T-helper 17 cell (primary cell): ENCODE results near the gene NEK6. TPM values are rescaled to one million over a fixed set of nuclear protein-coding genes. Genes with fewer than 3 reads are reported as not detected.
A peak's percentile ranks its signal among the peaks of the same experiment; 100 is the strongest.
"Not testable (repeated sequence)": the region's sequence is repeated elsewhere in the genome, so short reads cannot be mapped to it uniquely, and the experiment has no call there.

Experiments used
- ATAC-seq: fragments of 150-1000 bp; cut with Tn5 transposase; 2 replicates; pipeline ENCODE4 v1.10.0; 2021; ENCODE audit warnings: mild to moderate bottlenecking, moderate library complexity
- DNase-seq, 3 donors: peaks; one replicate each; pipeline versions ENCODE4 v3.0.0 to v3.0.0-alpha.2; 2020 to 2021
- H3K9me3 ChIP-seq: one replicate; pipeline ENCODE4 v1.7.0; 2013; ENCODE audit warnings: low read length, mild to moderate bottlenecking; ENCODE audit not compliant: control insufficient read depth, poor library complexity, severe bottlenecking
- H3K27ac Mint-ChIP-seq: one replicate; pipeline ENCODE4 v1.8.0; 2022; ENCODE audit warnings: mild to moderate bottlenecking, moderate library complexity, mixed read lengths
- H3K27me3 Mint-ChIP-seq: one replicate; pipeline ENCODE4 v1.8.0; 2022; ENCODE audit warnings: mixed read lengths
- H3K36me3 Mint-ChIP-seq: one replicate; pipeline ENCODE4 v1.8.0; 2022; ENCODE audit warnings: low read depth, mixed read lengths
- H3K4me1 Mint-ChIP-seq: one replicate; pipeline ENCODE4 v1.8.0; 2022; ENCODE audit warnings: mild to moderate bottlenecking, mixed read lengths
- H3K4me3 Mint-ChIP-seq: one replicate; pipeline ENCODE4 v1.8.0; 2022; ENCODE audit warnings: mild to moderate bottlenecking, moderate library complexity, mixed read lengths
- total RNA-seq, 4 donors: library from RNA in 2 of 4; stranded (reverse) in 2 of 4; gene quantifications; one replicate each; pipeline ENCODE4 v1.2.3 and lab custom pipeline; 2022 to 2026

NEK6 gene
- total RNA-seq, 2 donors from 2014 or later = 7.8 to 12.7 TPM

DNA sequence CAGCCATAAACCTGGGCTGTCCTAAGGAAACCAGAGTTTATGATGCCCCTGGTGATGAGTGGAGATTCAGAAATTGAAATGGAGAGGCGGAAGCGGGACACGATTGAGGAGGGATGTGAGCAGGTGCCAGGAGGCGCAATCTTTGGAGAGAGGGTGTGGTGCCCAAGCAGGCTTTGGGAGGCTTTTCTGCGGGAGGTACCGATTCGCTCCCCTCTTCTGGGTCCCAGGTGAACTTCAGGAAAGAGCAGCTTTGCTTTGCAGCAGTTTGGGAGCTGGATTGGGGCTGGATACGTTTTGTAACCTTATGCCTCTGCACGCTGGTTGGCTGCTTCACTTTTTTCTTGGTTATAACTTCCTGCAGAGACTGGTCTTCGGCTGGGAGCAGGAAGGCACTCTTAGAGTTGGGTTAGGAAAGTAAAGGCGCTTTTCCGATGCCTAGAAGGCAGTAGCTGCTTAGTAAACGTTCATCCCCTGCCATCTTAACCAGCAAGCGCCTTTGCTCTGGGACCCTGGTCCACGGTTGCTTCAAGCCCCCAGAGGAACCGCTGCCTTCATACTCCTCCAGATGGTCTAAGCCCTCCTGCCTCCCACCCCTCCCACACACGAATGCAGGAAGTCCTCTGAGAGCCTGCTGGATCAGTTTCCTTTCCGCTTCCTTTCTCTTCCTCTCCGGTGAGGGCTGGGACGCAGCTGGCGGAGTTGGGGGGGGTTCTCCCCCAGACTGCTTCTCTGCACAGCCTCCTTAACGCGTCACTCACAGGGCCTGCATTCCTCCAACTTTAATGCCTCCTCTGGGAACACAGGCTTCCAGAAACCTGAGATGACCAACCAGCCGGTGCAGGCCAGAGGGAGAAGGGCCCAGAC, 15.2 kb upstream of the NEK6 start:
- peak overlapping the region; percentile 19 for H3K4me3 Mint-ChIP-seq
- no peaks in the 10 kb centered on the region for H3K36me3 Mint-ChIP-seq
- no peak for DNase-seq
- no peak for ATAC-seq
- H3K27me3 Mint-ChIP-seq = no peaks in the 10 kb centered on the region
- peaks cover 21% of the 10 kb centered on the region for H3K4me1 Mint-ChIP-seq
- H3K9me3 ChIP-seq = no peaks in the 10 kb centered on the region
- H3K27ac Mint-ChIP-seq = peak overlapping the region; percentile 45

DNA sequence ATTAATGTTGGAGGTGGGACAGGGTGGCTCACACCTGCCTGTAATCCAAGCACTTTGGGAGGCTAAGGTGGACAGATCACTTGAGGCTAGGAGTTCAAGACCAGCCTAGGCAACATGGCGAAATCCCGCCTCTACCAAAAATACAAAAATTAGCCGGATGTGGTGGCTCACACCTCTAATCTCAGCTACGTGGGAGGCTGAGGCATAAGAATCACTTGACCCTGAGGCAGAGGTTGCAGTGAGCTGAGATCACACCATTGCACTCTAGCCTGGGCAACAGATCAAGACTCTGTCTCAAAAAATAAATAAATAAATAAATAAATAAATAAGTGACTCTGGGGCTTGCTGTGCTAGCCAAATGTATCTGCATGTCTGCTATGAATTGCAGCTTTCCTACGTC, 10.4 kb upstream of the NEK6 start:
- not testable (repeated sequence) for H3K27ac Mint-ChIP-seq, H3K4me1 Mint-ChIP-seq

GRCh38 chr9:124248066-124248465, 9.7 kb upstream of the NEK6 start:
- H3K4me1 Mint-ChIP-seq = peaks cover 6% of the 10 kb centered on the region
- DNase-seq = no peak
- no peak overlapping the region for H3K4me3 Mint-ChIP-seq
- H3K9me3 ChIP-seq = no peaks in the 10 kb centered on the region
- H3K27ac Mint-ChIP-seq = no peak overlapping the region
- H3K27me3 Mint-ChIP-seq = no peaks in the 10 kb centered on the region
- no peak for ATAC-seq
- no peaks in the 10 kb centered on the region for H3K36me3 Mint-ChIP-seq

More for the DNA sequence above, 10.4 kb upstream of the NEK6 start:
- H3K4me3 Mint-ChIP-seq, H3K9me3 ChIP-seq, H3K27me3 Mint-ChIP-seq, ATAC-seq, DNase-seq, H3K36me3 Mint-ChIP-seq: not testable (repeated sequence)

GRCh38 chr9:124248960-124249359, 8.8 kb upstream of the NEK6 start:
- ATAC-seq (no peak), DNase-seq (no peak)
- no peaks in the 10 kb centered on the region for H3K9me3 ChIP-seq
- peaks cover 6% of the 10 kb centered on the region for H3K4me1 Mint-ChIP-seq
- H3K27ac Mint-ChIP-seq = no peak overlapping the region
- H3K36me3 Mint-ChIP-seq = no peaks in the 10 kb centered on the region
- no peak overlapping the region for H3K4me3 Mint-ChIP-seq
- no peaks in the 10 kb centered on the region for H3K27me3 Mint-ChIP-seq

GRCh38 chr9:124251204-124251603, 6.5 kb upstream of the NEK6 start:
- DNase-seq (no peak), ATAC-seq (no peak)
- no peaks in the 10 kb centered on the region for H3K9me3 ChIP-seq
- Mint-ChIP-seq H3K36me3 (no peaks in the 10 kb centered on the region), H3K4me3 (no peak overlapping the region), H3K27ac (no peak overlapping the region), H3K27me3 (no peaks in the 10 kb centered on the region), H3K4me1 (peaks cover 15% of the 10 kb centered on the region)

- no peaks in the 10 kb centered on the region for H3K9me3 ChIP-seq
- DNase-seq = no peak
- H3K27me3 Mint-ChIP-seq = no peaks in the 10 kb centered on the region
- no peaks in the 10 kb centered on the region for H3K36me3 Mint-ChIP-seq
- peaks cover 18% of the 10 kb centered on the region for H3K4me1 Mint-ChIP-seq
- H3K27ac Mint-ChIP-seq = no peak overlapping the region
- no peak for ATAC-seq
- peak overlapping the region; percentile 13 for H3K4me3 Mint-ChIP-seq
Measured at GRCh38 chr9:124251605-124252378, 6.0 kb upstream of the NEK6 start.

DNA sequence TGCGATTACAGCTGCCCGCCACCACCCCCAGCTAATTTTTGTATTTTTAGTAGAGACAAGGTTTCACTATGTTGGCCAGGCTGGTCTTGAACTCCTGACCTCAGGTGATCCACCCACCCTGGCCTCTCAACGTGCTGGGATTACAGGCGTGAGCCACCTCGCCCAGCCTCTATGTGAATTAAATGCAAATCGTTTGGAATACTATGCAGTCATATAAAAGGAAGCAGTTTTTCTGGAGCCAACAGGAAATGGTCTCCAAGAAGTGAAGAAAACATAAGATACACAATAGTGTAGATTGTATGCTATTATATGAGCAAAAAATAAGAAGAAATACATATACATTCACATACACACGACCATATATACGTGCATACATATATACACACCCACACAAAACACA, 4.9 kb upstream of the NEK6 start:
- H3K27ac Mint-ChIP-seq, H3K36me3 Mint-ChIP-seq: not testable (repeated sequence)
- H3K4me1 Mint-ChIP-seq = peaks cover 23% of the 10 kb centered on the region

GRCh38 chr9:124254261-124254682, 3.5 kb upstream of the NEK6 start:
- DNase-seq (no peak), ATAC-seq (no peak)
- Mint-ChIP-seq H3K27ac (no peak overlapping the region), H3K36me3 (peaks cover 3% of the 10 kb centered on the region), H3K4me1 (peaks cover 29% of the 10 kb centered on the region), H3K4me3 (no peak overlapping the region), H3K27me3 (no peaks in the 10 kb centered on the region)
- no peaks in the 10 kb centered on the region for H3K9me3 ChIP-seq

More for the DNA sequence above, 4.9 kb upstream of the NEK6 start:
- not testable (repeated sequence) for H3K9me3 ChIP-seq, ATAC-seq, DNase-seq, H3K27me3 Mint-ChIP-seq, H3K4me3 Mint-ChIP-seq

DNA sequence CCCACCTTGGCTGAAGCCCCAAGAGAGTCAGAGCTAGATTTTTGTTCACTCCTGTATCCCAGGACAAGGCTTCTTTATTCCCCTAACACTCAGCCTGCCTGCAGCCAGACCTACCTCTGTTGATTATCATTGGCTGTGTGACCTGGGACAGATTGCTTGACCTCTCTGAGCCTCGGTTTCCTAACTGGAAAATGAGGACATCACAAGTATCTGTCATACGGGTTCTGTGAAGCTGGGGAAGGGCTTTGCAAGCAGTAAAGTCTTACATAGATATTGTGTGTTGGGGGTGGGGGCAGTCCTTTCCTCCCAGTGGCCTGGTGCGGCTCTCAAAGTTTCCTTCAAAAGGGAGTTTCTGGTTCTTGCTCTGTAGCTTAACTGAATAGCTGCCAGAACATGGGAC, 2.5 kb upstream of the NEK6 start:
- DNase-seq (no peak), ATAC-seq (no peak)
- H3K4me1 Mint-ChIP-seq = peaks cover 29% of the 10 kb centered on the region
- peaks cover 3% of the 10 kb centered on the region for H3K36me3 Mint-ChIP-seq
- no peaks in the 10 kb centered on the region for H3K9me3 ChIP-seq
- no peak overlapping the region for H3K4me3 Mint-ChIP-seq
- no peaks in the 10 kb centered on the region for H3K27me3 Mint-ChIP-seq
- H3K27ac Mint-ChIP-seq = peak overlapping the region; percentile 16

GRCh38 chr9:124256517-124257069, 1.2 kb upstream of the NEK6 start:
- peaks cover 3% of the 10 kb centered on the region for H3K36me3 Mint-ChIP-seq
- H3K9me3 ChIP-seq = no peaks in the 10 kb centered on the region
- no peak for DNase-seq
- peaks cover 30% of the 10 kb centered on the region for H3K4me1 Mint-ChIP-seq
- H3K27me3 Mint-ChIP-seq = no peaks in the 10 kb centered on the region
- no peak for ATAC-seq
- peak overlapping the region; percentile 95 for H3K4me3 Mint-ChIP-seq
- H3K27ac Mint-ChIP-seq = peak overlapping the region; percentile 41

DNA sequence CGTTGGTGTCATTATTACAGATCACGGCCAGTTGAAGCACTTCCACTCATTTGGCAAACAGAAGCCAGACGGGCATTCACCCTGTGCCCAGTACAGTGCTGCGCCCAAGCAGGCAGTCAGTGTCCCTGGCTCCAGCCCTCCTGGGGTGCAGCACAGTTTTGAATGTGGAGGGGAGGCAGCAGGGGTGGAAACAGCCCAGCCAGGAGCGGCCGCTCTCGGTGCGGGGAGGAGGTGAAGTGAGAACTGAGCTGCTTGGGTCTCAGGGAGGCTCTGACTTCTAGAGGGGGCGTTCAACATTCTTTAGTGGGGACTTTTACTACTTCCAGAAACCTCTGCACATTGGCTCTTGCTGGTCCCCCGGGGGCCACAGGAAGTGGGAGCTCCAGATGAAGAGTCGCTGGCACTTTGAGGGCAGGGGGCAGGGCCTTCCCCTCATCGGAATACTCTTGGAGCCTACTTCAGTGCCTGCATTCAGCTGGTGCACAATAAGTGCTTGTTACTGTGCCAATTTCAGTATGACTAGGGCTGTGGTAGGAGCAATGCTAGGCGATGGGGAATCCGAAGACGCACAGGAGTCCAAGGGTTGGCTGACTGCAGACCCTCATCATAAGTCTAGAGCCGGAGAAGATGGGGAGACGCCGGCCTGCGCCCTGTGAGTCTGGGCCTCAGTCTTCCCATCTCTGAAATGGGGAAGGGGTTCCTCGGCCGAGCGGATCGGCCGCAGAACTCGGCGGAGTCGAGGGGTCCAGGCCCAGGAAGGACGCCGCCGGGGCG, 492 bp upstream of the NEK6 start:
- Mint-ChIP-seq H3K36me3 (peaks cover 3% of the 10 kb centered on the region), H3K4me3 (peak overlapping the region; percentile 95), H3K4me1 (peaks cover 29% of the 10 kb centered on the region), H3K27me3 (no peaks in the 10 kb centered on the region), H3K27ac (peak overlapping the region; percentile 41)
- no peaks in the 10 kb centered on the region for H3K9me3 ChIP-seq
- ATAC-seq (no peak), DNase-seq (no peak)

DNA sequence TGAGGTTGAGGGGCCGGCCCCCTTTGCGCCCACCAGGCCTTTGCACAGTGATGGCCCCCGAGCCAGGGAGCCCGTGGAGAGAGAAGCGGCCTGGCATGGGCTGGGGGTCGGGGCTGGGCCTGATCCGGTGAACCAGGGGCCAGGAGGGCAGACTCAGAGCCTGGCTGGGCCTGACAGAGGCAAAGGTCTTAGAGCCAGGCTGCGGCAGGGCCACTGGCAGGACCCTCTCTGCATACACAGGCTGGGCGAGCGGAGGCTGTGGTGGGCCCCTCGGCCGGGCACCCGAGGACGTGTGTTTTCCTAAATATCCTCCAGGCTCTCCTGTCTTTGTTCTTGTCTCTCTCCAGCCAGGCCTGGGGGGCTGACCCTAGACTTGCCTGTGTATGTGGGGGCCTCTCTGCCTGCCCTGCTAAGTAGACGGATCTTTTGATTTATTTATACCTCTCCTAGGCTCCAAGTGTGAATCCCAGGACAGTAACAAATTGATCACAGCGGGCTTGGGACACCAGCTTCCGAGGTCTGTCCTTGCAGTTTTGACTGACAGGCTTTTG, 933 bp downstream of the NEK6 start:
- ATAC-seq (peak; percentile 12), DNase-seq (no peak)
- Mint-ChIP-seq H3K4me3 (peak overlapping the region; percentile 98), H3K27ac (peak overlapping the region; percentile 41), H3K36me3 (peaks cover 3% of the 10 kb centered on the region), H3K4me1 (peaks cover 29% of the 10 kb centered on the region), H3K27me3 (no peaks in the 10 kb centered on the region)
- H3K9me3 ChIP-seq = no peaks in the 10 kb centered on the region
